ENCODE measurements around the gene USP36.

Gene USP36

GRCh38 chr17:78838574-78839005 is 2.0 kb downstream of the USP36 start:
- DNase-seq (ENCODE audit: low spot score), result no peak

- no peak for DNase-seq (ENCODE audit: low spot score)
Observed at GRCh38 chr17:78836420-78837021, 4.1 kb downstream of the USP36 start.

GRCh38 chr17:78834571-78834970 is 6.0 kb downstream of the USP36 start:
- no peak for DNase-seq (ENCODE audit: low spot score)

GRCh38 chr17:78832541-78832810 is 8.1 kb downstream of the USP36 start:
- no peak for DNase-seq (ENCODE audit: low spot score)

- no peak for DNase-seq (ENCODE audit: low spot score)
Observed at GRCh38 chr17:78831688-78832540, 8.7 kb downstream of the USP36 start.

DNA sequence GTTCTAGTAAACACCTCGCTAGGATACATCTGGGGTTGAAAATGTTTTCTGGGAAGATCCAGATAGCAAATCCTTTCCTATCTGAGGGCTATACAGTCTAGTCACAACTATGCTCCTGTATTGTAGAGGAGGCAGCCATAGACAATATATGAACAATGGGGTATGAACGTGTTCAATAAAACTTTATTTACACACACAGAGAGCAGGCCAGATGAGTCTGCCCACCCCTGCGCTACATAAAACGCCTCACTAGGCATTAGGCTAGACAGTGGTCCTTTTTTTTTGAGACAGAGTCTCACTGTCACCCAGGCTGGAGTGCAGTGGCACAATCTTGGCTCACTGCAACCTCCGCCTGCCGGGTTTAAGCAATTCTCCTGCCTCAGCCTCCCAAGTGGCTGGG is 11.1 kb downstream of the USP36 start:
- DNase-seq (ENCODE audit: low spot score), result no peak

- DNase-seq (ENCODE audit: low spot score), result no peak
Observed at GRCh38 chr17:78828470-78829185, 12.0 kb downstream of the USP36 start.

DNA sequence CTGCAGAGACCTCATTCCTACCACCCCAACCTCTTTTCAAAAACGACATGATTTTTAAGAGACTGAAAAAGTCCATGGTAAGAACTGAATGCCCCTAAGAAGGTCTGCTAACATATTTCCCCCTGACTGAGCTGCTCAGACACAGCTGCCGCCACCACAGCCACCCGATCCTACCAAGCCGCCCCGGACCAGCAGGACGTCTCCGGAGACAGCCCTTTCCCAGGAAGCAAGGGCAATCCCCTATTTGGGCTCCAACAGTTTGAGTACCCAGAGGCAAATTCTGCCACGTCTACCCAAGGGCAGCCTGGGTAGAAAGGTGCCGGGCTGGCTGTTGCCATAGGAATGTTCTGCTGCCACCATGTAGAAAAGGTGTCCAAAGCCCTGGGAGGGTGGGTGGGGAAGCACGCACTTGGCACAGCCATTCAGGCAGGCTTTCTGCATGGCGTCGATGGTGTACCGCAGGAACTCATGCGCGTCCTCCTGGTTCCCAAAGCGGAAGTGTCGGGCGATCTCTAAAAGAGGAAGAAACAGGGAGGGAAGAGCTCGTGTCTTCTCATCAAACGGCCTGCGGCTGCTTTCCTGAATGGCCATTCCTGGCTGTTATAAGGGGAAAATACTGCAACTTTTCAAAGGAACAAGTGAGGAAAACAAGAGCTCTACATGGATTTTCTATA is 13.6 kb downstream of the USP36 start:
- DNase-seq (ENCODE audit: low spot score), result no peak

DNA sequence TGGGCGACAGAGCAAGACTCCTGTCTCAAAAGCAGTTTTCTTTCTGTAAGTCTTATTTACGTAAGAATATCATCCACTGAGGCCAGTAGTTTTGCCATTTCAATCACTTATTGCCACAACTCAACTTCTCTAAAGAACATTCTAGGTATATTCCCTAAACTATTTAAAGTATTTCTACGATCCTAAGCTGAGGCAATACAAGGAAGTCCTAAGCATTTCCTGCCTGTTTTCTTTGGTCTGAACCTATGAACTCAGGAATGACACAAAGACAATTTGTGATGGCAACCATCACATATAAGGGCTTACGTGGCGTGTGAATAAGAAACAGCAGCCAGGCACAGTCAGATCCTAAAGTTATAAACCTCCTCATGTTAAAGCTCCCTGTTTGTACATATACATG is 14.2 kb downstream of the USP36 start:
- no peak for DNase-seq (ENCODE audit: low spot score)

DNA sequence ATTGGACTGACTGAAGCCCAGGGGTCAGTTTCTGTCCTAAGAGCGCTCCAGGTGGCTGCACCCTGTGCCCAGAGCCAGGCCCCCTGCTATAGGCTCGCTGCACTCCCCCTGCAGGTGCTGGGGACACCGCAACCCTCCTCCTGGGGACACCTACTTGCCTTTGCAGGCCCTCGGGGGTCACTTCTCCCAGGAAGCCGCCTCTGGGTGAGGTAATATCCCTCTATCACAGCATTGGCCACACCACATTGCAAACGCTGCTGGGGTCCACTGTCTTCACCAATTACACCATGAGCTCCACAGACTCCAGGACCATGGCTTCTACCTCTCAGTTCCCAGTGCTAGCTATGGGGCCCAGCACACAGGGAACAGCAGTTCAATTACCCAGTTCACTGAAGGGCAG is 14.9 kb downstream of the USP36 start:
- no peak for DNase-seq (ENCODE audit: low spot score)

DNA sequence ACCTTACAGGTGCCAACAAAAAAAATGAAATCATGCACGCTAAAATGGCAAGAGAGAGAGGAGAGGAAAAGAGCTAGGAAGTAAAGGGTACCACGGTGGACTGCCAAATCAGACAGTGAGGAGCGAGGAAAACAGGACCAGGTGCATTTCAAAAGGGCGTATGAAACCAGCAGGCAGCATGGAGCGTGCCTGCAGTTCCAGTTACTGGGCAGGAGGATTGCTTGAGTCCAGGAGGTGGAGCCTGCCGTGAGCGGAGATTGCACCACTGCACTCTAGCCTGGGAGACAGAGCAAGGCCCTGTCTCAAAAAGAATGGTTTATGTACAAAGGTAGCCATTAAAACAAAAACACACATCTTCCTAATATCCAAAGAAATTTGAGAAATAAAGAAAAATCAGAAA is 16.4 kb downstream of the USP36 start:
- DNase-seq (ENCODE audit: low spot score), result no peak

DNA sequence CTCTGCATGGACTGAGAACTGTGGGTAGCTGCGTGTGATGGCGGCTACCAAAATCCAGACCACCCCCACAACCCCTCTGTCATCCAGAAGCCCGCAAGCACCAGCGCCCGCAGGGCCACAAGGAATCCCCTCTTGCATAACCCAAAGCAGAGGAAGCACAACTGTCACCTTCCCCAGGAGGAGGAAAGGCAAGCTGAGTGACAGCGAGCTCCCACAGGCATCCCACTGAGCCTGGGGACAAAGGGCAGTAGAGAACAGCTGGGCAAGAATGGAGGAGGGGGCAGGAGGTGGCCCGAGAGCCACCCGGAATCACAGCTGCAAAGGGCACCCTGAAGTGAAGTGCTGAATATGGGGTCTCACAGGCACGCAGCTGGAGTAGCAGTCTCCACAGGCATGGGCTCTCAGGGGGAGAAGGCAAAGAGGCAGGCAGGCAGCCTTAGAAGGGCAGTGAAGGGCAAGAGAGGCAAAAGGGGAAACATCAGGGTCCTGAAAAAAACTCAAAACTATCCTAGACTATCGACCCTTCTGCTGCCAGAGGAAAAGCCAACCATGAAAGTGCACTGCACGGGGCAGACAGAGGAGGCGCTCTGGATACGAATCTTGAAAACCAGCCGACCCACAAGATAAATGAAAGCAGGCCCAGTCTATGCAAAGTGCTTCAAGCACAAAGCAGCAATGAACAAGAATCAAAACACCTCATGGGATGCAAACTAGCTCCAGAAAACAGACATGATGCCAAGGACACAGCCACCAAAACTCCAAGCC is 17.1 kb downstream of the USP36 start:
- DNase-seq (ENCODE audit: low spot score), result no peak

DNA sequence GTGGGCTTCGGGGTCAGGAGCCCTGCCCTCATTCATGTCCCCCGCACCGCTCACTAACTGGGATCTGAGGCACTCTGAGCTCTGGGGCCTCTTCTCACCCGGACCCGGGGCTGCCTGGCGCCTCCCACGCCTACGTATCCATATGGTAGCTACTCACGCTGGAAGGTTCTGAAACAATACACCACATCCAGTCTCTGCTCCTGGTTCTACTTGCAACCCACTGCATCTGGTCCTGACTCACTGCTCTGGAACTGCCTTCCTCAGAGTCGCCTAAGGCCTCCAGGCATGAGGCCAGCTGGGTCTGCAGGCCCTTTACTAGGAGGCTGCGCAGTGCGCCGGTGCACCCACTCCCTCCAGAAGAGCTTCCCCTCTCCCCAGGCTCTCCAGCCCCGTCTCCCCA is 18.1 kb downstream of the USP36 start:
- no peak for DNase-seq (ENCODE audit: low spot score)

DNA sequence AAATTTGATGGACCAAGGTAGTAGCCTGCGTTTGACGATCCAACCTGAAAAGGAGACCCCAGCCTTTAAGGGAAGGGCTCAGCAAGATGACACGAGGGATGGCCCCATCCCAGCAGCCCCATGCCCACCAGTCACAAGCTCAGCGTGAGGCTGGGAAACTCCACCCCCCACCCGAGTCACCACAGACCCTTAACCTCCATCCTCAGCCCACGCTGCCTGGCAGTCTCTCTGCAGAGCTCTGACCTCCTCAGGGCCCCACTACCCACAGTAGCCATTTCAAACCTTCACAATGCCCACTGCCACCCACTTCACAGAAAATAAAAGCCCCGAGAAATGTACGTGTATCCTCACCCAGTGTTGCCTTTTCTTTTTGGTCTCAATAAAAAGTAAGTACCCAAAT is 18.7 kb downstream of the USP36 start:
- DNase-seq (ENCODE audit: low spot score), result no peak

- no peak for DNase-seq (ENCODE audit: low spot score)
Observed at GRCh38 chr17:78820841-78821240, 19.8 kb downstream of the USP36 start.

- no peak for DNase-seq (ENCODE audit: low spot score)
Observed at GRCh38 chr17:78819806-78820792, 20.5 kb downstream of the USP36 start.

DNA sequence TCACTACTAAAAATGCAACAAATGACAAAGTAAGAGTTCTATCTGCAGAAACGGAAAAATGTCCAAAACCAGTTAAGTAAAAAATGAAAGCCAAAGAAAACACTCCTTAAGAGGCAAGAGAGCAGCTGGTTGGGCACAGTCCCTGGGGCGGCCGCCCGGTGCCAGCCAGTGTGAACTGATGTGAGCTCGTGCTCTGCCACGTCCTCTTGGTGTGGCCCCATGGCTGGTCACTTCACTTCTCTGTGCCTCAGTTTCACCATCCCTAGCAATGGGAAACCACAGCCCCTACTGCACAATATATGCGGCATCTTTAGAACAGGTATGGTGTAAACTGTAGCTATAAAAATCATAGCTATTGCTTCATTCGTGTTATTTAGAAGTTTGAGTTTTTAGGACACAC is 21.2 kb downstream of the USP36 start:
- no peak for DNase-seq (ENCODE audit: low spot score)

DNA sequence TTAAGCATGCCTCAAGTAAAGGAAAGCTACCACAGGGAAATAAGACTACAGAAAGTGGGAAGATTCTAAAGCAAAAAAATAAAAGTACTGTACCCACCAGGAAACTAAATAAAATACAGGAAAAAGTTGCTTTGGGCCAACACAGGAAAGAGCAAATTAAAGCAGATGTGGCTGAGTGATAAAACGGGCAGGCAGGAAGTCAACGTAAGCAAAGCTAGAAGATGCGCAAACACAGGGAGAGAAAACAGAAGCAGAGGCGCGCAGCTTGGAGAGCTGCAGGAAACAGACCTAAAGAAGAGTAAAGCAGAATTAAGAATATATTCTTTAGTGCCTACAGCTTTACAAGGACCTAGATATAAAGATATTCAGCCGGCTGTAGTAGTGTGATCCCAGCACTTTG is 21.7 kb downstream of the USP36 start:
- DNase-seq (ENCODE audit: low spot score), result no peak

GRCh38 chr17:78818152-78818846 is 22.3 kb downstream of the USP36 start:
- no peak for DNase-seq (ENCODE audit: low spot score)

DNA sequence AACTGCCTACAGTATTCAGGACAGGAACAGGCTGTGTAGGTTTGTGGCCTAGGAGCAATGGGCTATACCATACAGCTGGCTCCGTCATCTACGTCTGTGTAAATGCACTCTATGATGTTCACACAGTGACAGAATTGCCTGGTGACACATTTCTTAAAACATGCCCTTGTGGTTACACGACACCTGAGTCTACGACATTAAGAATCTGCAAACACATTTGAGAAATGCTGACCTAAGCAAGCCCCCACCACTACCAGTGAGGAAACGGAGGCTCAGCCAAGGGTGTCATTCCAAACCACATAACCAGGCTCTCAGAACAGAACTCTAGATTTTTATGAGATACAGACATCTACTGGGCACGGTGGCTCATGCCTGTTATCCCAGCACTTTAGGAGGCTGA is 23.5 kb downstream of the USP36 start:
- DNase-seq (ENCODE audit: low spot score), result no peak
